ENCODE measurements around the gene SERPINA6.

GRCh38 chr14:94330432-94330831, 7.3 kb upstream of the SERPINA6 start:
- TF ChIP-seq YY1 (IDR thresholded peaks at IDR 0.05; ENCODE audit: insufficient read depth, insufficient read length) (no peak), ZNF274 (IDR thresholded peaks at IDR 0.05; ENCODE audit: low read depth, low read length) (no peak), SUZ12 (IDR thresholded peaks at IDR 0.05; ENCODE audit: extremely low read depth, insufficient read depth, insufficient read length) (no peak)

Data from NT2/D1 (cell line).